ENCODE measurements around the gene ADCK2. TPM values are rescaled to one million over a fixed set of nuclear protein-coding genes. Genes with fewer than 3 reads are reported as not detected.

The ADCK2 gene
- total RNA-seq, 4 donors from 2014 or later, result 31.6 to 43.8 (median 37.4) TPM

Small RNAs within 50 kb of the gene (small RNA-seq; reads per million reads assigned to genes)
- gene RN7SL771P, result 0 reads per million in 4 donors

Other genes starting within 250 kb of the ADCK2 start
- gene MKRN1, start 193.4 kb upstream of the ADCK2 start, total RNA-seq, result 100 to 1,000 TPM; 143 to 288 (median 187) TPM
- 10 to 100 TPM in 1 of 4 donors, 1 to 10 TPM in 3; 4.1 to 19.9 (median 7.1) TPM for gene DENND2A, start 32.1 kb upstream of the ADCK2 start, total RNA-seq
- gene NDUFB2, start 23.8 kb downstream of the ADCK2 start, total RNA-seq, result 100 to 1,000 TPM in 3 of 4 donors, 10 to 100 TPM in 1; 69.9 to 284 (median 230) TPM

All from transverse colon (tissue), 4 donors.